Endothelial cell of umbilical vein (primary cell): Measurements from ENCODE around the gene MACROD2. TPM values are rescaled to one million over a fixed set of nuclear protein-coding genes. Genes with fewer than 3 reads are reported as not detected.

Experiments used
- BruUV-seq: library from RNA; stranded (reverse); fragments of 400-500 nt; replicated peaks from 2 replicates; lab custom pipeline; 2021; lab: Mats Ljungman, UMichigan
- CTCF ChIA-PET: fragments of 300-600, 350-600 bp; sonication (Branson Sonifier 250); formaldehyde crosslinking; loops from one replicate; lab custom pipeline; 2021; ENCODE audit warnings: antibody characterized with exemption, inconsistent platforms; lab: Charles Lee
- POLR2A ChIA-PET: fragments of 300-600, 350-600 bp; sonication (Branson Sonifier 250); formaldehyde crosslinking; loops from one replicate; lab custom pipeline; 2021; ENCODE audit warnings: antibody characterized with exemption, inconsistent platforms; lab: Charles Lee
- DNase-seq: peaks from one replicate; pipeline ENCODE4 v3.0.0-alpha.2; 2011; ENCODE audit warnings: low read depth, low spot score
- FAIRE-seq: peaks from 2 replicates; lab custom pipeline; 2011; peaks lifted over from hg19 to GRCh38; lab: Jason Lieb, UNC
- H2AFZ ChIP-seq: 2 replicates; pipeline ENCODE4 v1.6.0; 2012; ENCODE audit warnings: low read depth, low read length, control low read depth, inconsistent platforms
- H3K27ac ChIP-seq: 2 replicates; pipeline ENCODE4 v1.5.1; 2011; ENCODE audit warnings: low read depth, mild to moderate bottlenecking, control low read depth, low read length, moderate library complexity; ENCODE audit not compliant: insufficient read depth
- H3K27me3 ChIP-seq, 2 experiments: 2 replicates each; pipeline versions ENCODE4 v1.6.0 to v1.6.1; 2011; ENCODE audit warnings: low read length in 2 of 2, mixed read lengths in 1 of 2; ENCODE audit not compliant: control insufficient read depth in 2 of 2, insufficient read depth in 2 of 2
- H3K36me3 ChIP-seq, 2 experiments: 2 replicates in 1 of 2; 3 replicates in 1 of 2; pipeline ENCODE4 v1.5.1; 2011; ENCODE audit warnings: low read length in 2 of 2, mild to moderate bottlenecking in 1 of 2, moderate library complexity in 1 of 2; ENCODE audit not compliant: control insufficient read depth in 2 of 2, insufficient read depth in 2 of 2; ENCODE audit errors: extremely low read depth in 1 of 2
- H3K4me1 ChIP-seq: 3 replicates; pipeline ENCODE4 v1.5.1; 2011; ENCODE audit warnings: mild to moderate bottlenecking, low read length; ENCODE audit not compliant: control insufficient read depth, insufficient read depth; ENCODE audit errors: extremely low read depth
- H3K4me2 ChIP-seq: 2 replicates; pipeline ENCODE4 v1.6.1; 2011; ENCODE audit warnings: low read length, control low read depth, mixed read lengths; ENCODE audit not compliant: insufficient read depth
- H3K4me3 ChIP-seq, 3 experiments: fragments of 200-600 bp in 1 of 3; sonication (generic), shearing (Covaris generic) in 1 of 3; replicated peaks in 1 of 3; 2 replicates each; pipeline ENCODE4 v1.5.1; 2011 to 2016; ENCODE audit warnings: control low read depth in 3 of 3, low read length in 3 of 3, mild to moderate bottlenecking in 2 of 3, inconsistent platforms in 1 of 3, low read depth in 1 of 3, moderate library complexity in 1 of 3; ENCODE audit not compliant: insufficient read depth in 1 of 3
- H3K79me2 ChIP-seq: 2 replicates; pipeline ENCODE4 v1.6.0; 2012; ENCODE audit warnings: low read length, inconsistent platforms; ENCODE audit not compliant: control insufficient read depth, insufficient read depth
- H3K9ac ChIP-seq: replicated peaks from 2 replicates; pipeline ENCODE3; 2011; ENCODE audit warnings: low read length, control low read depth; ENCODE audit not compliant: insufficient read depth; ENCODE audit errors: extremely low read depth
- H3K9me1 ChIP-seq: replicated peaks from 3 replicates; pipeline ENCODE4 v1.6.0; 2011; ENCODE audit warnings: mild to moderate bottlenecking, low read length; ENCODE audit not compliant: control insufficient read depth, insufficient read depth; ENCODE audit errors: extremely low read depth
- H3K9me3 ChIP-seq: replicated peaks from 2 replicates; pipeline ENCODE4 v1.5.1; 2012; ENCODE audit warnings: low read length, inconsistent platforms; ENCODE audit not compliant: control insufficient read depth, insufficient read depth
- H4K20me1 ChIP-seq: replicated peaks from 2 replicates; pipeline ENCODE3; 2011; ENCODE audit warnings: mild to moderate bottlenecking, low read length; ENCODE audit not compliant: control insufficient read depth, insufficient read depth; ENCODE audit errors: extremely low read depth
- EZH2 ChIP-seq: IDR thresholded peaks from 2 replicates; pipeline ENCODE4 v1.6.1; 2012; ENCODE audit warnings: borderline replicate concordance, low read depth, mild to moderate bottlenecking, moderate library complexity, low read length, inconsistent platforms; ENCODE audit not compliant: severe bottlenecking
- FOS ChIP-seq: IDR thresholded peaks from 2 replicates; pipeline ENCODE4 v1.6.1; 2011; ENCODE audit warnings: mild to moderate bottlenecking, low read length, moderate library complexity, borderline replicate concordance; ENCODE audit not compliant: insufficient read depth
- GATA2 ChIP-seq: IDR thresholded peaks from 2 replicates; pipeline ENCODE4 v1.7.0; 2011; ENCODE audit warnings: low read depth, mild to moderate bottlenecking, moderate library complexity, mixed read lengths, low read length; ENCODE audit not compliant: insufficient read length, insufficient read depth
- JUN ChIP-seq: IDR thresholded peaks from 2 replicates; pipeline ENCODE4 v1.6.1; 2011; ENCODE audit warnings: borderline replicate concordance, low read depth; ENCODE audit not compliant: insufficient read length, insufficient read depth
- MYC ChIP-seq: IDR thresholded peaks from one replicate; pipeline ENCODE4 v1.6.1; 2011; ENCODE audit warnings: mild to moderate bottlenecking, low read depth, low read length
- POLR2A ChIP-seq: IDR thresholded peaks from 2 replicates; pipeline ENCODE4 v1.6.1; 2012; ENCODE audit warnings: low read depth, mild to moderate bottlenecking, control low read depth, low read length
- POLR2AphosphoS5 ChIP-seq: IDR thresholded peaks from 2 replicates; pipeline ENCODE4 v1.6.1; 2012; ENCODE audit warnings: low read depth, mild to moderate bottlenecking, control low read depth, low read length, moderate library complexity; ENCODE audit not compliant: insufficient read depth
- dilution Hi-C: fragments of 300-500 bp; cut with MboI; formaldehyde crosslinking; loops from one replicate; pipeline ENCODE4 v1.15.0; 2019; ENCODE audit warnings: low sequenced_read_pairs; ENCODE audit not compliant: extremely low pct_ligation_motif_present
- intact Hi-C: fragments of 100-400 bp; cut with micrococcal nuclease; formaldehyde crosslinking; loops from one replicate; pipeline ENCODE4 v1.10.0; 2022
- polyA plus RNA-seq, 4 experiments: library from polyadenylated mRNA; depleted of rRNA in 3 of 4; stranded (reverse) in 3 of 4; unstranded in 1 of 4; fragments of >200 nt; gene quantifications; 2 replicates each; pipeline versions ENCODE4 v1.2.1 to v1.2.3, GENCODE V29; 2011 to 2012; ENCODE audit warnings: missing spikeins in 1 of 4
- total RNA-seq: library from RNA; stranded (reverse); gene quantifications from 2 replicates; pipeline ENCODE4 v1.2.3, GENCODE V29; 2021
- TF ChIP-seq, protein P1 (sequence below), 2 donors: IDR thresholded peaks; 1 replicate in 1 of 2; 2 replicates in 1 of 2; pipeline ENCODE4 v1.5.1; 2011; ENCODE audit warnings: low read length in 2 of 2, mild to moderate bottlenecking in 2 of 2, moderate library complexity in 2 of 2, control low read depth in 1 of 2, inconsistent platforms in 1 of 2, low read depth in 1 of 2; ENCODE audit not compliant: insufficient read depth in 1 of 2; ENCODE audit errors: extremely low read depth in 1 of 2
- TF ChIP-seq, protein P2 (sequence below): IDR thresholded peaks from 2 replicates; pipeline ENCODE4 v1.6.1; 2011; ENCODE audit not compliant: insufficient read depth, insufficient read length

MACROD2 gene
- total and polyA plus RNA-seq, 2 donors (not counting 3 experiments of a cell fraction or from before 2014, with no cell fraction given) = 0.11 to 0.73 TPM

GRCh38 chr20:15851576-15852215 lies 1856.4 kb downstream of the MACROD2 start:
- Histone ChIP-seq H2AFZ (no peak overlapping the region), H3K36me3 (no peaks in the 10 kb centered on the region), H3K27ac (no peak overlapping the region), H3K4me1 (no peaks in the 10 kb centered on the region), H3K9me3 (no peaks in the 10 kb centered on the region), H3K79me2 (no peaks in the 10 kb centered on the region), H3K9me1 (no peaks in the 10 kb centered on the region), H4K20me1 (no peaks in the 10 kb centered on the region), H3K27me3 (no peaks in the 10 kb centered on the region), H3K4me3 (no peak overlapping the region), H3K4me2 (no peak overlapping the region), H3K9ac (no peak overlapping the region)
- CTCF ChIA-PET = no interaction called here
- TF ChIP-seq EZH2 (no peak), MYC (no peak), JUN (no peak), POLR2A (no peak), GATA2 (no peak), POLR2AphosphoS5 (no peak), FOS (no peak)
- TF ChIP-seq, protein P1, sequence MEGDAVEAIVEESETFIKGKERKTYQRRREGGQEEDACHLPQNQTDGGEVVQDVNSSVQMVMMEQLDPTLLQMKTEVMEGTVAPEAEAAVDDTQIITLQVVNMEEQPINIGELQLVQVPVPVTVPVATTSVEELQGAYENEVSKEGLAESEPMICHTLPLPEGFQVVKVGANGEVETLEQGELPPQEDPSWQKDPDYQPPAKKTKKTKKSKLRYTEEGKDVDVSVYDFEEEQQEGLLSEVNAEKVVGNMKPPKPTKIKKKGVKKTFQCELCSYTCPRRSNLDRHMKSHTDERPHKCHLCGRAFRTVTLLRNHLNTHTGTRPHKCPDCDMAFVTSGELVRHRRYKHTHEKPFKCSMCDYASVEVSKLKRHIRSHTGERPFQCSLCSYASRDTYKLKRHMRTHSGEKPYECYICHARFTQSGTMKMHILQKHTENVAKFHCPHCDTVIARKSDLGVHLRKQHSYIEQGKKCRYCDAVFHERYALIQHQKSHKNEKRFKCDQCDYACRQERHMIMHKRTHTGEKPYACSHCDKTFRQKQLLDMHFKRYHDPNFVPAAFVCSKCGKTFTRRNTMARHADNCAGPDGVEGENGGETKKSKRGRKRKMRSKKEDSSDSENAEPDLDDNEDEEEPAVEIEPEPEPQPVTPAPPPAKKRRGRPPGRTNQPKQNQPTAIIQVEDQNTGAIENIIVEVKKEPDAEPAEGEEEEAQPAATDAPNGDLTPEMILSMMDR (IDR thresholded peaks at IDR 0.05; ENCODE audit: extremely low read depth in 1 of 2, insufficient read depth in 1 of 2, low read depth in 1 of 2, low read length in 2 of 2) = no peak
- TF ChIP-seq, protein P2, sequence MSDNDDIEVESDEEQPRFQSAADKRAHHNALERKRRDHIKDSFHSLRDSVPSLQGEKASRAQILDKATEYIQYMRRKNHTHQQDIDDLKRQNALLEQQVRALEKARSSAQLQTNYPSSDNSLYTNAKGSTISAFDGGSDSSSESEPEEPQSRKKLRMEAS = no peak
- dilution Hi-C loops (no loop called here), intact Hi-C loops (no loop called here)
- no peak for FAIRE-seq
- POLR2A ChIA-PET = no interaction called here
- no peak for DNase-seq
- BruUV-seq = no TSS peak
